H9 (cell line): ENCODE measurements around the gene ZFPL1. TPM values are rescaled to one million over a fixed set of nuclear protein-coding genes. Genes with fewer than 3 reads are reported as not detected.

ENCODE experiments used
- DNase-seq: peaks from one replicate; pipeline ENCODE4 v3.0.0-alpha.2; 2017
- H2AFZ ChIP-seq: one replicate; pipeline ENCODE4 v1.6.1; 2013; ENCODE audit warnings: mild to moderate bottlenecking, low read length, control low read depth, moderate library complexity
- H2AK5ac ChIP-seq: 2 replicates; pipeline ENCODE4 v1.6.1; 2013; ENCODE audit warnings: low read length, control low read depth, mixed read lengths; ENCODE audit not compliant: insufficient read length
- H2BK120ac ChIP-seq: one replicate; pipeline ENCODE4 v1.6.1; 2013; ENCODE audit warnings: low read depth, mild to moderate bottlenecking, low read length, control low read depth, inconsistent platforms; ENCODE audit not compliant: poor library complexity, severe bottlenecking
- H2BK12ac ChIP-seq: 2 replicates; pipeline ENCODE4 v1.6.1; 2013; ENCODE audit warnings: low read length, control low read depth, mixed read lengths, low read depth; ENCODE audit not compliant: insufficient read length
- H2BK15ac ChIP-seq: 2 replicates; pipeline ENCODE4 v1.6.1; 2013; ENCODE audit warnings: low read depth, low read length, control low read depth
- H2BK20ac ChIP-seq: one replicate; pipeline ENCODE4 v1.6.1; 2013; ENCODE audit warnings: low read depth, mild to moderate bottlenecking, low read length, control low read depth, inconsistent platforms; ENCODE audit not compliant: poor library complexity, severe bottlenecking
- H2BK5ac ChIP-seq: 2 replicates; pipeline ENCODE4 v1.6.1; 2013; ENCODE audit warnings: low read length, control low read depth, mixed read lengths; ENCODE audit not compliant: insufficient read length
- H3K14ac ChIP-seq: 2 replicates; pipeline ENCODE4 v1.6.1; 2013; ENCODE audit warnings: low read length, control low read depth; ENCODE audit not compliant: insufficient read depth
- H3K18ac ChIP-seq: 2 replicates; pipeline ENCODE4 v1.6.1; 2013; ENCODE audit warnings: low read depth, mild to moderate bottlenecking, mixed read lengths, low read length, control low read depth; ENCODE audit not compliant: insufficient read length
- H3K23ac ChIP-seq: 2 replicates; pipeline ENCODE4 v1.6.1; 2013; ENCODE audit warnings: low read length, control low read depth, mixed read lengths, low read depth; ENCODE audit not compliant: insufficient read length
- H3K23me2 ChIP-seq: 2 replicates; pipeline ENCODE4 v1.6.1; 2013; ENCODE audit warnings: low read depth, mild to moderate bottlenecking, mixed read lengths, low read length, control low read depth; ENCODE audit not compliant: insufficient read length, poor library complexity, severe bottlenecking
- H3K27ac ChIP-seq: 2 replicates; pipeline ENCODE4 v1.5.1; 2013; ENCODE audit warnings: low read length, control low read depth, mixed read lengths, low read depth; ENCODE audit not compliant: insufficient read length
- H3K27me3 ChIP-seq: 2 replicates; pipeline ENCODE4 v1.6.1; 2013; ENCODE audit warnings: low read length, control low read depth, inconsistent platforms; ENCODE audit not compliant: insufficient read depth
- H3K4ac ChIP-seq: 2 replicates; pipeline ENCODE4 v1.6.1; 2013; ENCODE audit warnings: low read depth, mild to moderate bottlenecking, control low read depth, inconsistent platforms, low read length, moderate library complexity
- H3K4me1 ChIP-seq: 2 replicates; pipeline ENCODE4 v1.6.1; 2013; ENCODE audit warnings: low read length, control low read depth, inconsistent platforms; ENCODE audit not compliant: insufficient read depth
- H3K4me2 ChIP-seq: 2 replicates; pipeline ENCODE4 v1.6.1; 2013; ENCODE audit warnings: low read length, control low read depth, mixed read lengths; ENCODE audit not compliant: insufficient read length, insufficient read depth
- H3K56ac ChIP-seq: 2 replicates; pipeline ENCODE4 v1.6.1; 2013; ENCODE audit warnings: low read depth, mild to moderate bottlenecking, mixed read lengths, low read length, control low read depth; ENCODE audit not compliant: insufficient read length
- H3K79me1 ChIP-seq: 2 replicates; pipeline ENCODE4 v1.6.1; 2013; ENCODE audit warnings: low read depth, mild to moderate bottlenecking, moderate library complexity, low read length, control low read depth, inconsistent platforms; ENCODE audit not compliant: insufficient read depth, poor library complexity, severe bottlenecking
- H3K79me2 ChIP-seq: 2 replicates; pipeline ENCODE4 v1.6.1; 2013; ENCODE audit warnings: low read length, control low read depth, inconsistent platforms; ENCODE audit not compliant: insufficient read depth
- H3K9ac ChIP-seq: 2 replicates; pipeline ENCODE4 v1.6.1; 2013; ENCODE audit warnings: low read length, control low read depth, mixed read lengths; ENCODE audit not compliant: insufficient read length; ENCODE audit errors: extremely low read depth
- H3K9me3 ChIP-seq: one replicate; pipeline ENCODE4 v1.6.1; 2013; ENCODE audit warnings: low read depth, low read length, inconsistent platforms; ENCODE audit not compliant: control insufficient read depth
- H3T11ph ChIP-seq: one replicate; pipeline ENCODE4 v1.6.1; 2013; ENCODE audit warnings: mild to moderate bottlenecking, low read length, control low read depth, inconsistent platforms
- H4K20me1 ChIP-seq: one replicate; pipeline ENCODE4 v1.6.1; 2013; ENCODE audit not compliant: control insufficient read depth, insufficient read length, insufficient read depth
- H4K5ac ChIP-seq: 2 replicates; pipeline ENCODE4 v1.6.1; 2013; ENCODE audit warnings: low read depth, mild to moderate bottlenecking, mixed read lengths, low read length, control low read depth; ENCODE audit not compliant: insufficient read length
- H4K8ac ChIP-seq: replicated peaks from 2 replicates; pipeline ENCODE4 v1.6.1; 2013; ENCODE audit warnings: low read length, control low read depth, mixed read lengths, low read depth; ENCODE audit not compliant: insufficient read length
- H4K91ac ChIP-seq: 2 replicates; pipeline ENCODE4 v1.6.1; 2013; ENCODE audit warnings: low read depth, mild to moderate bottlenecking, moderate library complexity, mixed read lengths, low read length, control low read depth; ENCODE audit not compliant: insufficient read length
- H3K27ac Mint-ChIP-seq, 3 experiments: 2 replicates in 2 of 3; 3 replicates in 1 of 3; pipeline ENCODE4 v1.8.0; 2020 to 2021; ENCODE audit warnings: mixed read lengths in 3 of 3, mild to moderate bottlenecking in 1 of 3, moderate library complexity in 1 of 3
- H3K27me3 Mint-ChIP-seq: 2 replicates; pipeline ENCODE4 v1.8.0; 2021; ENCODE audit warnings: low read depth, mild to moderate bottlenecking, moderate library complexity, mixed read lengths
- H3K36me3 Mint-ChIP-seq, 3 experiments: 2 replicates in 2 of 3; 3 replicates in 1 of 3; pipeline ENCODE4 v1.8.0; 2020 to 2021; ENCODE audit warnings: low read depth in 3 of 3, mixed read lengths in 3 of 3; ENCODE audit not compliant: insufficient read depth in 1 of 3
- H3K4me1 Mint-ChIP-seq, 2 experiments: 2 replicates each; pipeline ENCODE4 v1.8.0; 2020; ENCODE audit warnings: mixed read lengths in 2 of 2
- H3K4me3 Mint-ChIP-seq, 2 experiments: 2 replicates in 1 of 2; 3 replicates in 1 of 2; pipeline ENCODE4 v1.8.0; 2020 to 2021; ENCODE audit warnings: mild to moderate bottlenecking in 2 of 2, mixed read lengths in 2 of 2, moderate library complexity in 1 of 2
- H3K9me3 Mint-ChIP-seq, 2 experiments: 2 replicates in 1 of 2; 3 replicates in 1 of 2; pipeline ENCODE4 v1.8.0; 2020; ENCODE audit warnings: mild to moderate bottlenecking in 2 of 2, mixed read lengths in 2 of 2, moderate library complexity in 1 of 2
- WGBS: extraction: QIAGEN DNeasy Blood & Tissue Kit; methylation state at CpG from one replicate; pipeline ENCODE4 v1.1.7; 2013; ENCODE audit warnings: missing lambda C conversion rate, low lambda C conversion rate, mixed read lengths; ENCODE audit not compliant: insufficient read length; ENCODE audit errors: extremely low coverage; 5-methylcytosine and 5-hydroxymethylcytosine counted together
- total RNA-seq: library from RNA; stranded (reverse); gene quantifications from 2 replicates; pipeline ENCODE4 v1.2.1, GENCODE V29; 2021
- TF ChIP-seq, protein P1 (sequence below): fragments of 200-600 bp; sonication (generic); conservative IDR thresholded peaks from 3 replicates; pipeline ENCODE4 v1.8.0; 2021; ENCODE audit warnings: antibody characterized with exemption, mild to moderate bottlenecking

Gene ZFPL1
- total RNA-seq, 1 experiment from 2014 or later, result 24.2 TPM

DNA sequence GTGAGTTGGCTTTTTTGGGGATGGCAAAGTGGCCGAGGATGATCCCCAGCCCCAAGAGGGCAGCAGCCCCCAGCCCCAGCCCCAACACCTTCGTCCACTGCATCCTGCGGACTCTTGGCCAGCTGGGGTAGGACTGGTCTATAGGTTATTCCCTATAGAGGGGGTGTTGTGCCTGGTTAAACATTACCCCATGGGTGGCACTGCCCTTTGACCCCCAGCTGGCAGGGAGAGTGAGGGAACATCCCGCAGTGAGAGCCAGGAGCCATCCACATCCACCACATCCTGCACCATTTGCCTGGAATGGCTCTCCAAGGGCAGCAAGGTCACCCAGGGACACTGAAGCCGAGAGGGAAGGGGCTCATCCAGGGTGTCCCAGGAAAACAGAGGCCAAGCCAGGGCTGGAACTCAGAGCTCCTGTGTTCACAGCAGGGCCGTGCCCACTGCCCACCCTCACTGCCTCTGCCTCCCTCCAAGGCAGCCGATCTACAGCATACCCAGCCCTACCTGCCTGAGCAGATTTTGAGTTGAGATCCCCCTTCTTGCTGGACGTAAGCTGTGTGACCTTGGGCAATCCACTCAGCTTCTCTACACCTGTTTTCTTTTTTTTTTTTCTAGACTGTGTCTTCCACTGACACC is 25.5 kb upstream of the ZFPL1 start, which contains the start of gene NAALADL1:
Gene NAALADL1 (minus strand): TSS at position 135 of the 636 bp plus-strand sequence. CDS start 32 bp downstream, at position 103.
- H2BK15ac ChIP-seq, result no peak within 1 kb of the TSS
- no peaks in the 10 kb centered on the region for H3K79me1 ChIP-seq
- Mint-ChIP-seq H3K9me3 (no peaks in the 10 kb centered on the region), H3K27ac (peak within 1 kb of the TSS in 2 of 3 experiments; percentile 44 to 61; a peak in 3 of 7 replicates), H3K4me1 (peaks cover 2 to 4% of the 10 kb centered on the region in 2 experiments), H3K27me3 (peaks cover 15% of the 10 kb centered on the region), H3K4me3 (no peak within 1 kb of the TSS; a peak in 1 of 5 replicates), H3K36me3 (no peaks in the 10 kb centered on the region)
- no peak within 1 kb of the TSS for H3T11ph ChIP-seq
- no peaks in the 10 kb centered on the region for H3K27me3 ChIP-seq
- no peaks in the 10 kb centered on the region for H3K23me2 ChIP-seq
- H3K79me2 ChIP-seq, result no peaks in the 10 kb centered on the region
- no peak within 1 kb of the TSS for H4K5ac ChIP-seq
- H2BK120ac ChIP-seq, result no peak within 1 kb of the TSS
- no peak within 1 kb of the TSS for H2AFZ ChIP-seq
- H4K8ac ChIP-seq, result no peak within 1 kb of the TSS
- no peak within 1 kb of the TSS for H2BK12ac ChIP-seq
- H3K18ac ChIP-seq, result no peak within 1 kb of the TSS
- no peak within 1 kb of the TSS for H4K91ac ChIP-seq
- H2AK5ac ChIP-seq, result no peak within 1 kb of the TSS
- H3K27ac ChIP-seq, result no peak within 1 kb of the TSS
- TF ChIP-seq, protein P1, sequence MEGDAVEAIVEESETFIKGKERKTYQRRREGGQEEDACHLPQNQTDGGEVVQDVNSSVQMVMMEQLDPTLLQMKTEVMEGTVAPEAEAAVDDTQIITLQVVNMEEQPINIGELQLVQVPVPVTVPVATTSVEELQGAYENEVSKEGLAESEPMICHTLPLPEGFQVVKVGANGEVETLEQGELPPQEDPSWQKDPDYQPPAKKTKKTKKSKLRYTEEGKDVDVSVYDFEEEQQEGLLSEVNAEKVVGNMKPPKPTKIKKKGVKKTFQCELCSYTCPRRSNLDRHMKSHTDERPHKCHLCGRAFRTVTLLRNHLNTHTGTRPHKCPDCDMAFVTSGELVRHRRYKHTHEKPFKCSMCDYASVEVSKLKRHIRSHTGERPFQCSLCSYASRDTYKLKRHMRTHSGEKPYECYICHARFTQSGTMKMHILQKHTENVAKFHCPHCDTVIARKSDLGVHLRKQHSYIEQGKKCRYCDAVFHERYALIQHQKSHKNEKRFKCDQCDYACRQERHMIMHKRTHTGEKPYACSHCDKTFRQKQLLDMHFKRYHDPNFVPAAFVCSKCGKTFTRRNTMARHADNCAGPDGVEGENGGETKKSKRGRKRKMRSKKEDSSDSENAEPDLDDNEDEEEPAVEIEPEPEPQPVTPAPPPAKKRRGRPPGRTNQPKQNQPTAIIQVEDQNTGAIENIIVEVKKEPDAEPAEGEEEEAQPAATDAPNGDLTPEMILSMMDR, result no peak
- no peak for DNase-seq
- no peaks in the 10 kb centered on the region for H3K9me3 ChIP-seq
- no peak within 1 kb of the TSS for H3K23ac ChIP-seq
- no peak within 1 kb of the TSS for H3K56ac ChIP-seq
- no peak within 1 kb of the TSS for H2BK5ac ChIP-seq
- H4K20me1 ChIP-seq, result no peaks in the 10 kb centered on the region
- no peak within 1 kb of the TSS for H3K9ac ChIP-seq
- H3K4ac ChIP-seq, result no peak within 1 kb of the TSS
- no peak within 1 kb of the TSS for H3K4me2 ChIP-seq
- no peaks in the 10 kb centered on the region for H3K4me1 ChIP-seq
- peak within 1 kb of the TSS; percentile 34; the same call in 1 of the 2 replicates for H3K14ac ChIP-seq
- no peak within 1 kb of the TSS for H2BK20ac ChIP-seq
- WGBS, result no CpG with 5 or more reads among the region's 8 CpGs
